Gastrocnemius medialis (tissue), 4 donors: ENCODE measurements around the gene GPAM.
"Not testable (repeated sequence)": the region's sequence is repeated elsewhere in the genome, so short reads cannot be mapped to it uniquely, and the experiment has no call there.

Experiments used
- POLR2A ChIP-seq, 2 donors: fragments of 450-650 bp; IDR thresholded peaks; one replicate each; pipeline ENCODE4 v1.6.1; 2017; ENCODE audit warnings: antibody characterized with exemption in 2 of 2, mild to moderate bottlenecking in 2 of 2, moderate library complexity in 2 of 2
- TF ChIP-seq, protein P1 (sequence below), 5 experiments: fragments of 450-650 bp in 3 of 5; fragments of 200-600 bp in 2 of 5; sonication (generic) in 2 of 5; IDR thresholded peaks in 4 of 5; conservative IDR thresholded peaks in 1 of 5; 1 replicate in 4 of 5; 2 replicates in 1 of 5; pipeline ENCODE4 v1.5.1; 2016 to 2019; ENCODE audit warnings: antibody characterized with exemption in 5 of 5, mild to moderate bottlenecking in 3 of 5, moderate library complexity in 3 of 5

DNA sequence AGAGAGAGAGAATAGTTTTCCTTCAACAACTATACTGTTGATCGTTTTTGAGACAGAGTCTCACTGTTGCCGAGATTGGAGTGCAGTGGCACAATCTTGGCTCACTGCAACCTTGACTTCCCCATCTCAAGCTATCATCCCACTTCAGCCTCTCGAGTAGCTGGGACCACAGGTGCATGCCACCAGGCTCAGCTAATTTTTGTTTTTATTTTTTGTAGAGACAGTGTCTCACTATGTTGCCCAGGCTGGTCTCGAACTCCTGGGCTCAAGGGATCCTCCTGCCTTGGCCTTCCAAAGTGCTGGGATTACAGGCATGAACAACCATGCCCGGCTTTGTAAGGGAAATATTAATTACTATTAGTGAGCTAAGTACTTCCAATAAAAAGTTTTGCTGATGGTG lies 16.7 kb upstream of the GPAM start:
- TF ChIP-seq, protein P1, sequence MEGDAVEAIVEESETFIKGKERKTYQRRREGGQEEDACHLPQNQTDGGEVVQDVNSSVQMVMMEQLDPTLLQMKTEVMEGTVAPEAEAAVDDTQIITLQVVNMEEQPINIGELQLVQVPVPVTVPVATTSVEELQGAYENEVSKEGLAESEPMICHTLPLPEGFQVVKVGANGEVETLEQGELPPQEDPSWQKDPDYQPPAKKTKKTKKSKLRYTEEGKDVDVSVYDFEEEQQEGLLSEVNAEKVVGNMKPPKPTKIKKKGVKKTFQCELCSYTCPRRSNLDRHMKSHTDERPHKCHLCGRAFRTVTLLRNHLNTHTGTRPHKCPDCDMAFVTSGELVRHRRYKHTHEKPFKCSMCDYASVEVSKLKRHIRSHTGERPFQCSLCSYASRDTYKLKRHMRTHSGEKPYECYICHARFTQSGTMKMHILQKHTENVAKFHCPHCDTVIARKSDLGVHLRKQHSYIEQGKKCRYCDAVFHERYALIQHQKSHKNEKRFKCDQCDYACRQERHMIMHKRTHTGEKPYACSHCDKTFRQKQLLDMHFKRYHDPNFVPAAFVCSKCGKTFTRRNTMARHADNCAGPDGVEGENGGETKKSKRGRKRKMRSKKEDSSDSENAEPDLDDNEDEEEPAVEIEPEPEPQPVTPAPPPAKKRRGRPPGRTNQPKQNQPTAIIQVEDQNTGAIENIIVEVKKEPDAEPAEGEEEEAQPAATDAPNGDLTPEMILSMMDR (IDR thresholded peaks at IDR 0.05 in 4 of 5, conservative IDR thresholded peaks at IDR 0.05 in 1 of 5), result not testable (repeated sequence)
- not testable (repeated sequence) for TF ChIP-seq POLR2A (IDR thresholded peaks at IDR 0.05)
